Measurements from ENCODE around the gene PKM.
"Not testable (repeated sequence)": the region's sequence is repeated elsewhere in the genome, so short reads cannot be mapped to it uniquely, and the experiment has no call there.

DNA sequence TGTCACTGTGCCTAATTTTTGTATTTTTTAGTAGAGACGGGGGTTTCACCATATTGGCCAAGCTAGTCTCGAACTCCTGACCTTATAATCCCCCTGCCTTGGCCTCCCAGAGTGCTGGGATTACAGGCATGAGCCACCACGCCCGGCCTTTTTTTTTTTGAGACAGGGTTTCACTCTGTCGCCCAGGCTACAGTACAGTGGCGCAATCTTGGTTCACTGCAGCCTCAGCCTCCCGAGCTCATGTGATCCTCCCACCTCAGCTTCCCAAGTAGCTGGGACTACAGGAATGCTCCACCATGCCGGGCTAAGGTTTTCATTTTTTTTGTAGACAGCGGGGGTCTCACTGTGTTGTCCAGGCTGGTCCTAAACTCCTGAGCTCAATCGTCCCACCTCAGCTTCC is 59.0 kb downstream of the PKM start:
- TF ChIP-seq POLR2A (IDR thresholded peaks at IDR 0.05): not testable (repeated sequence)
- TF ChIP-seq, protein P1, sequence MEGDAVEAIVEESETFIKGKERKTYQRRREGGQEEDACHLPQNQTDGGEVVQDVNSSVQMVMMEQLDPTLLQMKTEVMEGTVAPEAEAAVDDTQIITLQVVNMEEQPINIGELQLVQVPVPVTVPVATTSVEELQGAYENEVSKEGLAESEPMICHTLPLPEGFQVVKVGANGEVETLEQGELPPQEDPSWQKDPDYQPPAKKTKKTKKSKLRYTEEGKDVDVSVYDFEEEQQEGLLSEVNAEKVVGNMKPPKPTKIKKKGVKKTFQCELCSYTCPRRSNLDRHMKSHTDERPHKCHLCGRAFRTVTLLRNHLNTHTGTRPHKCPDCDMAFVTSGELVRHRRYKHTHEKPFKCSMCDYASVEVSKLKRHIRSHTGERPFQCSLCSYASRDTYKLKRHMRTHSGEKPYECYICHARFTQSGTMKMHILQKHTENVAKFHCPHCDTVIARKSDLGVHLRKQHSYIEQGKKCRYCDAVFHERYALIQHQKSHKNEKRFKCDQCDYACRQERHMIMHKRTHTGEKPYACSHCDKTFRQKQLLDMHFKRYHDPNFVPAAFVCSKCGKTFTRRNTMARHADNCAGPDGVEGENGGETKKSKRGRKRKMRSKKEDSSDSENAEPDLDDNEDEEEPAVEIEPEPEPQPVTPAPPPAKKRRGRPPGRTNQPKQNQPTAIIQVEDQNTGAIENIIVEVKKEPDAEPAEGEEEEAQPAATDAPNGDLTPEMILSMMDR (IDR thresholded peaks at IDR 0.05): not testable (repeated sequence)

Data from Peyer's patch (tissue), 4 donors.